Central memory CD8-positive, alpha-beta T cell (primary cell): ENCODE results near the gene STARD7.

Experiments
- ATAC-seq: fragments of 150-1000 bp; cut with Tn5 transposase; replicated peaks from 2 replicates; pipeline ENCODE4 v1.10.0; 2022; ENCODE audit warnings: mild to moderate bottlenecking, moderate FRiP score, moderate number of reproducible peaks; ENCODE audit not compliant: poor library complexity, severe bottlenecking; ENCODE audit errors: extremely low read depth
- DNase-seq, 2 donors: peaks; one replicate each; pipeline ENCODE4 v3.0.0; 2021; ENCODE audit warnings: low spot score in 2 of 2
- H3K27ac Mint-ChIP-seq: one replicate; pipeline ENCODE4 v1.8.0; 2022; ENCODE audit warnings: low read depth, mild to moderate bottlenecking, moderate library complexity, mixed read lengths
- H3K27me3 Mint-ChIP-seq: one replicate; pipeline ENCODE4 v1.8.0; 2022; ENCODE audit warnings: mixed read lengths
- H3K36me3 Mint-ChIP-seq: one replicate; pipeline ENCODE4 v1.8.0; 2022; ENCODE audit warnings: mild to moderate bottlenecking, moderate library complexity, mixed read lengths; ENCODE audit not compliant: insufficient read depth
- H3K4me1 Mint-ChIP-seq: one replicate; pipeline ENCODE4 v1.8.0; 2022; ENCODE audit warnings: mixed read lengths
- H3K4me3 Mint-ChIP-seq: one replicate; pipeline ENCODE4 v1.8.0; 2022; ENCODE audit warnings: mild to moderate bottlenecking, moderate library complexity, mixed read lengths
- H3K9me3 Mint-ChIP-seq: one replicate; pipeline ENCODE4 v1.8.0; 2022; ENCODE audit warnings: mixed read lengths

Gene STARD7

DNA sequence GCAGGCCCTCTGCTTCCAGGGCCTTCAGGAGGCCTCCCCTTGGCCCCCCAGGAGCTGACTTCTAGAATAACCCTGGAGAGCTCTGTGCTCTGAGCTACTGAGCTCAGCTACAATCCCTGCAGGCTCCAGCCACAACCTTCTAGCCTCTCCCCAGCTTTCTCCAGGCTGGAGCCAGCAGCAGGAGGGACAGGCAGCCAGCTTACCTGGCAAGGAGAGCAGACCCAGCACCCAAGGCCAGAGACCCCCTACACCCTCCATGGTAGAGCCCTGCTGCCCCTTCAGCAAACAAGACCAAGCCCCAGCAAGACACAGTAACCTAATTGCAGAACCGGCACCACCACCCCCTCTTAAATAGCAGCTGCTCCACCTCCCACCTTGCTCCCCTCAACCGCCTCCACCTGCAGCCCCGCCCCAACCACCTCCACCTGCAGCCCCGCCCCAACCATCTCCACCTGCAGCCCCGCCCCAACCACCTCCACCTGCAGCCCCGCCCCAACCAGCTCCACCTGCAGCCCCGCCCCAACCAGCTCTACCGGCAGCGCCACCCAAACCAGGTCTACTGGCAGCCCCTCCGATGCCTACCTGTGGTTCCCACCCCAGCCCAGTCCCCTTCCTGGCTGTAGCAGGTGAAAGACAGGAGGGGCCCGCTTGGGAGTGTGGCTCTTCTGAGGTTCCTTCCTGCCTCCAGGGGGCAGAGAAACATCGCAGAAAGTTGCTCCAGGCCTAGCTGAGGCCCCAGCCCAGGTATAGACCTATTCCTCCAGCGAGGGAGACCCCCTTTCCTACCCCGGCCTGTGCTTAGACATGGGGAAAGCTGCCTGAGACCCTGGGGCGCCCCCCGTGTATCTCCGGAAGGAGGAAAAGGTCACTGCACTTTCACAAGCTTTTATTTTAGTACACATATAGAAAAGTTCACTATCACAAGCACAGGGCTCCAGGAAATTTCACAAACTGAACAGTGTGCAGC, 70.2 kb downstream of the STARD7 start, which contains the start of gene ASTL:
TSS of gene ASTL (minus strand) at position 324 of the 967 bp plus-strand sequence. CDS start at position 258, 66 bp downstream.
- ATAC-seq (peak; percentile 26), DNase-seq (peak in 1 of 2 donors; percentile 49)
- peak within 1 kb of the TSS; percentile 53 for H3K4me3 Mint-ChIP-seq
- no peaks in the 10 kb centered on the region for H3K9me3 Mint-ChIP-seq
- peak within 1 kb of the TSS; percentile 81 for H3K27ac Mint-ChIP-seq
- H3K4me1 Mint-ChIP-seq, result peaks cover 54% of the 10 kb centered on the region
- H3K27me3 Mint-ChIP-seq, result no peaks in the 10 kb centered on the region
- peaks cover 38% of the 10 kb centered on the region for H3K36me3 Mint-ChIP-seq

- Mint-ChIP-seq H3K27me3 (no peaks in the 10 kb centered on the region), H3K4me1 (peaks cover 47% of the 10 kb centered on the region), H3K27ac (peak overlapping the region; percentile 81), H3K4me3 (peak overlapping the region; percentile 53), H3K9me3 (no peaks in the 10 kb centered on the region), H3K36me3 (peaks cover 30% of the 10 kb centered on the region)
- no peak for DNase-seq
- peak; percentile 39 for ATAC-seq
Measured at GRCh38 chr2:96137321-96138178, 71.1 kb downstream of the STARD7 start.

GRCh38 chr2:96136129-96136720, 72.4 kb downstream of the STARD7 start:
- peaks cover 21% of the 10 kb centered on the region for H3K36me3 Mint-ChIP-seq
- H3K9me3 Mint-ChIP-seq, result no peaks in the 10 kb centered on the region
- H3K4me1 Mint-ChIP-seq, result peaks cover 43% of the 10 kb centered on the region
- H3K27me3 Mint-ChIP-seq, result no peaks in the 10 kb centered on the region
- peak overlapping the region; percentile 81 for H3K27ac Mint-ChIP-seq
- ATAC-seq (no peak), DNase-seq (no peak)
- no peak overlapping the region for H3K4me3 Mint-ChIP-seq

DNA sequence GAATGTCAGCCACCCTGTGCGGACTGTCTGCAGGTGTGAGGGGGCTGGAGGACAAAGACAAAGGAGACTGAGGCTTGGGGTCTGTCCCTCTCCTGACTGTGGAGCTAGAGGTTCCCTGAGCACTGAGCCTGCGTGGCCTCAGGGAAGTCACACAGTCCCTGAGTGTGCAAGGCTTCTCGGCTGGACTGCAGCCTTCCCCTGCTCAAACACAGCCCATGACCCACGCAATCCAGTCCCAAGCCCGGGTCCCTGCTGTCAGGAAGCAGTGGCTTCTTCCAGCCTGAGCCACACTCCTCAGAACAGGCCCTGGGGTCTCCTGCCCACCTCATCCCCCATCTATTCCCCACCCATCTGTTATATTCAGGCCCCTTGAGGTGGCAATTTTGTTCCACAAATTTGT, 73.0 kb downstream of the STARD7 start:
- DNase-seq (no peak), ATAC-seq (no peak)
- Mint-ChIP-seq H3K4me3 (no peak overlapping the region), H3K4me1 (peaks cover 45% of the 10 kb centered on the region), H3K27me3 (no peaks in the 10 kb centered on the region), H3K9me3 (no peaks in the 10 kb centered on the region), H3K36me3 (peaks cover 23% of the 10 kb centered on the region), H3K27ac (no peak overlapping the region)

- ATAC-seq, result no peak
- Mint-ChIP-seq H3K27me3 (no peaks in the 10 kb centered on the region), H3K27ac (peak overlapping the region; percentile 87), H3K36me3 (peaks cover 27% of the 10 kb centered on the region), H3K9me3 (no peaks in the 10 kb centered on the region), H3K4me1 (peaks cover 45% of the 10 kb centered on the region), H3K4me3 (no peak overlapping the region)
- no peak for DNase-seq
Measured at GRCh38 chr2:96135171-96135570, 73.5 kb downstream of the STARD7 start.
